Measurements from ENCODE around the gene GPR87.
A peak's percentile ranks its signal among the peaks of the same experiment; 100 is the strongest.

Gene GPR87, protein sequence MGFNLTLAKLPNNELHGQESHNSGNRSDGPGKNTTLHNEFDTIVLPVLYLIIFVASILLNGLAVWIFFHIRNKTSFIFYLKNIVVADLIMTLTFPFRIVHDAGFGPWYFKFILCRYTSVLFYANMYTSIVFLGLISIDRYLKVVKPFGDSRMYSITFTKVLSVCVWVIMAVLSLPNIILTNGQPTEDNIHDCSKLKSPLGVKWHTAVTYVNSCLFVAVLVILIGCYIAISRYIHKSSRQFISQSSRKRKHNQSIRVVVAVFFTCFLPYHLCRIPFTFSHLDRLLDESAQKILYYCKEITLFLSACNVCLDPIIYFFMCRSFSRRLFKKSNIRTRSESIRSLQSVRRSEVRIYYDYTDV

DNA sequence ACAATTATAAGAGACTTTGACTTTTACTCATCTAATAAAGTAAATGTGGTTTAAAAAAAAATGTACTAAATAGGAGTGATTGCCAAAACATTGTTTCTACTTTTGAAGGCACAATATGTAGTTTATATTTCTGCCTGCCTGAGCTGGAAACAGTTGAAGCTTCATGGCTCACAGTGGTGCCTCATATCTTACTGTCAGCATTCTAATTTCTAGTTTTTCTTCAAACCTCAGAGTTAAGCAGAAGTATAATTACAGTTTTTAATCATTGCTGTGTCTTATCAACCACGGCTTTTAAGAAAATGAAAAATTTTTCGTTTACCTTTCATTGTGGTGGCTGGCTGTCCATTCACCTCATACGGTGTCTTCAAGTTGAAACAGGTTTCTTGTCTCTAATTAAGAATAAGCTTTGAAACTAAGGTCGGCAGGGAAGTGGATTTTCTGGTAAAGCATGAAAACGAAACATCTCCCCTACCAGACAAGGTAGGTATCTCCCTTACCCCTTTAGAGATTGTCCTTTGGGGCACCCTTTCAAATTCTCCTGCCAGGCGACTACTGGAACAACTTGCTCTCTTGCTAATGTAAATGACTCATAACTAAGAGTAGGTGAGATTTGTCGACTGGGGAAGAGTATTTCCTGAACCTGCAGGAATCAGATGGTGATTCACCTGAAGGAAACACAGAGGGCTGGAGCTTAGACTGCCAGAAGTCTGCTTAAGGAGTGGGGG is at the start of gene GPR87:
Gene GPR87 (minus strand): TSS at position 554 of the 725 bp plus-strand sequence. CDS start 16,720 bp downstream, outside the sequence.
- DNase-seq: peak; percentile 7

DNA sequence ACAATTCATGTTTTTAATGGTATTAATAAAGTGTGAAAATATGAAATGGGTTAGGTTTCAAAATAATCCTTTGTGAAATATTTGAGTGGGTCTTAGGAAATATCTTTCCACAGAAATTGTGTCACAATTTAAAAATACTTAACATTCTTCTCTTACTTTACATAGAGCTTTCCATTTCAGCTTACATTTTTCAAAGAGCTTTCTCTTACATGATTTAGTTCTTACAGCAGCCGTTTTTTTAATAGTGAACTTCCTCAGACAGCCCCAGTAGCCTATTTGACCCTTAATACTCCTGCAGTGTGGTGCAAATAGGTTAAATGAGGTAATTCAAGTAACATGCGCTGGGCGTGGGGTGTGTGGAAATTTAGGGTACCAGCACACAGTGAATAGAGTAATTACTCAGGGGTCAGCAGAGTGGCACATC is 46.1 kb upstream of the GPR87 start:
- DNase-seq: no peak

DNA sequence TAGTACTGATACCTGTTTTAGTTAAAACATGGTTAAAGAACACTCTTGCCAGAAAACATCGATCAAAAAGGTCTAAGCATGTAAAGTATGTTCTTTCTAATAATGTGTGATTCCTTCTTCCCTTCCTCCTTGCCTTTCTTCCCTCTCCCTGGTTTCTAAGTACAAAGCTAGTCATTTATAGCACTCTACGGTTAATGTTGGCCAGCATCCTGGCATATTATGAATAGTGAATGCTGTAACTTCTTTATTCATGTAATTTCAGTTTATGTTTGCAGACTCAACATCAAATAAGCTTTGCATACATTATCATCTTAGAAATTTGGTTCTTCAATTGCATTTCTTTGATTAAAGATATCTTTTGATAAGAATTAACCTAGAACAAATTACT is 40.8 kb upstream of the GPR87 start:
- no peak for DNase-seq

DNA sequence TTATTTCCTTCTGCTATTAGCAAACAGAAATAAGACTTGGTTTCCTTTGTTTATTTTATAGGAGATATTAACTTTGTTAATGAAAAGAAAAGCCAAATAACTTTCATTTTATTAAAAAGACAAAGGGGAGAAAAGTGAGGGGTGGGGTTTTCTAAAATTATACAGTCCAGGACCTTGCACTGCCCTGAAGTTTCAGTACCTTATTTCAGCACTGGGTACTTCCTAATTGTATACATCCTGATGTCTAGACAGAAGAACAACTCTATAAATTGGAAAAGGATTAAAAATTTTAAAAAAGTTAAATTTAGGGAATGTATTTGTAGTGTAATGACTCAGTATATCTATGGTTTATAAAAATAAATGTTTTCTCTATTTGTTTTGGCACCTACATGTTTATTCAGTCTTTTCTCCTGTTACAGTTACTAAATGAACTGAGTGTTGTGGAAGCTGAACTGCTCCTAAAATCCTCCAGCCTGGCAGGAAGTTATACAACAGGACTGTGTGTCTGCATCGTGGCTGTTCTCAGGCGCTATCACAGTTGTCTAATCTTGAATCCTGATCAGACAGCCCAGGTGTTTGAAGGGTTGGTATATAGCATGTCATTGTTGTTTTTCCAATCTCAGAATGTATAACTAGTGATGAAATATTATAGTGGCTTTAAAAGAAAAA is 40.3 kb upstream of the GPR87 start:
- no peak for DNase-seq

DNA sequence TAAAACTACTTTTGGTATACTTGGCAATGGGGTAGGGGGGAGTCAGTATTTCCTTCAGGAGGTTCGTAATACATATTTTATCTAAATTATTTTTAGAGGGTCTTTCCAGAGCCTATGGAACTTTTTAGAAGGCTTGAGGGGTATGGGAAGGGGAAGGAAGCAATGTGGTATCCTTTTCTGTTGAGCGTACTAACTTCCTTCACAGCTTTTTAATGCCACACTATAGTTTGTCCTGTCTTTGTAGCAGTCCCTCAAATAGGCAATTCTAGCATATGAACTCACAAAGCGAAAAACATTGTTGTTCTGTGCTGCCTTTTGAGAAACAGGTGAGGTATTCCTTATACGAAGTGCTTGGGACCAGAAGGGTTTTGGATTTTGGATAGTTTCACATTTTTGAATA is 35.0 kb upstream of the GPR87 start:
- no peak for DNase-seq

DNA sequence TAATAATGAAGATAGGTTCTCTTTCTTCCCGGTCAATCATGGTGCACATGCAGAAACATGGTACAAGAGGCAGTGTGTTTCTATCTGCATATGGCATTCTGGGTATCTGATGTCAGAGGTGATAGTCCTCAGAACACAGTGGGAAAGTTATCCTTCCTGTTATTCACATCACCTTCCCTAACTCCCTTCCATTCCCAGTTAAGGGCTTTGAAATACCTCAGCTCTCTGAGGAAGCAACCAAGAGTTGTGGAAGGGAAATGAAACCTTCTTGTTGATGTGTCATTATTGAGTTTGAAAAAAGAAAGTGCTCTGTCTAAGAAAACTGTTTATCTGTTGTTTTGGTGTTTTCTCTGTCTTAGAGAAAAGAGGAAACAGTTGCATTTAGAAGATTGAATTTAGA is 34.6 kb upstream of the GPR87 start:
- DNase-seq: no peak

DNA sequence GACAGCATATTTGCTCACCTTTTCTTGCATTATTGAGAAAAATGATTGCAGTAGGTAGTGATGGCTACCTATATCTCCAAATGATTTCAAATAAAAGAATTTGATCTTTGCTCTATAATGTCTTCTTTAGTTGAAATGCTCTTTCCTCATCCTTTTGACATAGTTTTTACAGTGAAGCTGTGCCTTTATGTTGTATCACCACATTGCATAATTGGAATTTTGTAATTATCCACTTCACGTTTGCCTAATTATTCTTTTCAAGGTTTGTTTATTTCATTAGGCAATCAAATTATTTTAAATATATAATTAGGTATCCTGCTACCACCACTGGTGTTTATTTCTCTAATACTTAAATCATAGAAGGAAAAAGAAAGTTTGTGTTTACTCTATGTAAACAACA is 34.0 kb upstream of the GPR87 start:
- DNase-seq: no peak

DNA sequence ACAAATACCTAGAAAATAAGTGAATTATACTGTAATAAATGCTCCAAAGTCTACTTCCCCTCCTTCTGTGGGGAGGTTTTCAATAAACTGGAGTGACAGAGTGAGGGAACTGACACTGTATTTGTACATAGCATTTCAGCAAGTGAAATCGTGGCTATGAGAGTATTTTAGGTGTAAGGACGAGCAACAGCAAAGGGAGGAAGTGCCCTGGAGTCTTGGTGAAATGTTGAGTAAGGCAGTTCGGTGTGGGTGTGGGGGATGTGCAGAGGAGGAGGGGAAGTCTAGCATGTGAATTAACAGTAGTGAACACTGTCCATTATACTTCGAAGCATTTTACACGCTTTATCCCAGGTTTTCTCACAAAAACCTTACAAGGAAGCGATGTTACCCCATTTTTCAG is 30.8 kb upstream of the GPR87 start:
- no peak for DNase-seq

DNA sequence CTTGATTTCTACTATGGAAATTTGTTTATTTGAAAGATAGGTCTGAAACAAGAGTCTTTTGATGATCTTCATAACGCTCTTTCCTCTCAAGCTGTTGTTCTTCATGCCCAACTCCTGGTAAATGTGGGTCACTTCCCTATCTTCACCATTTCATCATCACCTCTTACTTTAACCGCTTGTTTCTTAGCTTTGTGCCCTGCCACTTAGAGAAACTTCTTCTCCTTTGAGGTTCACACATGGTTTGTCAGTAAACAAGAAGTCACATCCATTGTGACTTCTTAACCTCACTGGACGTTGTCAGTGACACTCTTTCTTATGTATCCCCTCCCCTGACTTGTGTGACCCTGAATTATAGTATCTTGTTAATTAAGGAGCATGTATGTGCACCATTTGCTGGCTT is 29.7 kb upstream of the GPR87 start:
- no peak for DNase-seq

DNA sequence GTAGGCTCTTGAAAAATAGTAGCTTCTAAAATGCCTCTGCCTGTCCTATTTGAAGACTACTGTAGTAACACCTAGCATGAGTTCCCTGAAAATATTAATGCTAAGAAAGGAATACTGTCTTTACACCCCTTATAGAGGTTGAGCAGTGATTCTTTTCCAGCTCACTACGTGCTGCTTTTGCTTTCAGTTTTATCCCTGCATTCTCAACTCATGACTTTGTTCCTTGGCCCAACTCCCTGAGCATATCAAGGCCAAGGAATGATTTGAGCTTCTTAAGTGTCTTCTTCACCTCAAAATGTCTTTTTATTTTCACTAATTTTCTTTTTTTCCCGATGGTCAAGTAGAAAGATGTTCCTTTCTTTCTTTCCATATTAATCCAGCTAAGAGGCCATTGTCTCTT is 29.2 kb upstream of the GPR87 start:
- DNase-seq: no peak

DNA sequence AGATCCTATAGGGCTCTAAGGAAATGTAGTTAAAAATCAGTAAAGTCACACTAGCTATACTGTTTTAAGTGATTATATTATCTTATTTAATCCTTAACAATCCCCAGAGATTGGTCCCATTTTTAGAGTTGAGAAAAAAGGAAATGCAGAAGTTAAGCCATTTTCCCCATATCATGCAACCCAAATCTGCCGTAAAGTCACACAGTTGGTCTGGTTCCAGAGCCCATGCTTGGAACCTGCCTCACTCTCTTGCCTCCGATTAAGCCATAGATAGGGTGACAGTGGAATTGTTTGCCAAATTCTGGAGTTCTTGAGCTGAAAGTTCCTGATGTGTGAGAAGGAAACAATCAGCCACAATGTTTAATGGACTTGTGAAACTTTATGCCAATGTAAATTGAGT is 15.1 kb upstream of the GPR87 start:
- no peak for DNase-seq

DNA sequence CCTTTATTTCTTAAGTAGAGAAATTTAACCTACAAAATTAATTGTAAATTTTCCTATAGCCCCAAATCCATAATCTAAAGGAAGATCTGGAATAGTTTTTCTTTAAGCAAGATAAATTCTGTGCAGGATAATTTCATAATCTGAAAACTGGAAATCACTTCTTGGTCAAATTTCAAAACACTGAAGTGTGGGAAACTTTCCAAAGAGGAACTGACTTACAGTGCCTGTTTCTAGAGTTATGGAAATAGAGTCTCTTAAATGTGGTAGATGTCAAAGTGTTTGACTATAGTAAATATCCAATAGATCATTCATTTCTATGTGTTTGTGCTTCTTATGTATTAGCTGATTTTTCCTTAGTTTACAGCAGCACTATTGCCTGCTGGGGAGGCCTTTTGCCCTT is 14.3 kb upstream of the GPR87 start:
- DNase-seq: no peak

DNA sequence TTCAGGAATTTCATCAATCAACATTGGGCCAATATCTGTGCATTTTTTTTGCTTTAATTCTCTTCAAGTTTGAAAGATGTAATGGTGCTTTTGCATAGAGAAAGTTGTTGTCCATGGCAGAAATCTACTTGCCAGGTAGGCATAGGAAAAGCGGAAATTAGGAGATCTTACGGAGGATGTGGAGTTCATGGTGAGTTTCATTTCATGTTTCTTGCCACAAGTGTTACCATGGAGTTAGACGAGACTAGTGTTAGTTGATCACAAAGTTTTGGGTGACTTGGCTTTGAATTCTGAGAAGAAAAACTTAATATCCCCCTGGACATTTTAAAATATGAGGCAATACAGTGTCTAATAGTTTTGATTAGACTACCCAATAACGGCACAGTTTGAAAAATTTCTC is 13.8 kb upstream of the GPR87 start:
- DNase-seq: no peak

DNA sequence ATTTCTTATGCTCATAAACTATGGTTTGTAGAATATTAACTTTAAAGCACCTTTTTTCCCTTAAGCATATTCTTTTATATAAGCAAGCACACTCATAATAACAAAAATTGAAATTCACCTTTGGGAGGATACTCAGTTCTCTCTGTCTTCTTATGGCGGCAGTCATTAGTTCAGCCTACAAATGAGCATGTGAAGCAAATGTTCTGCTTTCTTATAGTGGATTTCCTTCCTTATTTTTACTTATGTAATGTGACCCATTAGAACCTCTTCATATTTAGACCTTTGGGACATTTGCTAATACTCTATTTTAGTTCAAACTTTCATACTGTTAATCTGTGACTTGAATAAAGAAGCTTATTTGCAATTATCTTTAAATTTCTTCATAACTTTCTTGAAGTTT is 12.7 kb upstream of the GPR87 start, which contains the start of gene P2RY13:
Gene P2RY13 (minus strand): TSS at position 187 of the 400 bp plus-strand sequence. CDS start 21 bp downstream, at position 166.
- DNase-seq: no peak

DNA sequence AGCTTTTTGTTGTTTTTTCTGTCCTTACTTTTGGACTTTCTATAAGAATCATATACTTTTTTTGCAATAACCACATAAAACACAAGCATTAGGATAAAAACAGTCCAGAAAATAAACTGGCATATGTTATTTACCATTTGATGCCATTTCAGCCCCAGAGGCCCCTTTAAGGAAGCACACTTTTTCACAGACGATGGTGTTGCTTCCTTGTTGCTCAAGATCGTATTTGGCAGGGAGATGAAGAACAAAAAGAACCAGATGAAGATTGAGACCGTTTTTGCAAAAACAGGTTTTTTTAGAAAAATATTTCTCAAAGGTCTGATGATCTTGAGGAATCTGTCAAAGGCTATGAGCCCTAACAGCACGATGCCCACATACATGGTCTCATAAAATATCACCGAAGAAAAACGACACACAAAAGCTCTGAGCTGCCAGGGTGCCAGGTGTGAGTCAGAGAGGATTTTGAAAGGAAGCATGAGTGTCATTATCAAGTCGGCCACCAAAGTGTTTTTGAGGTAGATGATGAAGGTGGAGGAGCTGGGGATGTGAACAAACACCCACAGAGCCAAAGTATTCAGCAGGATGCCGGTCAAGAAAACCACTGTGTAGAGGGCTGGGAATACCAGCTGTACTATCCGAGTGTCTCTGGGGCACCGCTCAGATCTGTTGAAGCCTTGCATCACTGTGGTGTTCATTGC is 11.8 kb upstream of the GPR87 start:
- DNase-seq: no peak

DNA sequence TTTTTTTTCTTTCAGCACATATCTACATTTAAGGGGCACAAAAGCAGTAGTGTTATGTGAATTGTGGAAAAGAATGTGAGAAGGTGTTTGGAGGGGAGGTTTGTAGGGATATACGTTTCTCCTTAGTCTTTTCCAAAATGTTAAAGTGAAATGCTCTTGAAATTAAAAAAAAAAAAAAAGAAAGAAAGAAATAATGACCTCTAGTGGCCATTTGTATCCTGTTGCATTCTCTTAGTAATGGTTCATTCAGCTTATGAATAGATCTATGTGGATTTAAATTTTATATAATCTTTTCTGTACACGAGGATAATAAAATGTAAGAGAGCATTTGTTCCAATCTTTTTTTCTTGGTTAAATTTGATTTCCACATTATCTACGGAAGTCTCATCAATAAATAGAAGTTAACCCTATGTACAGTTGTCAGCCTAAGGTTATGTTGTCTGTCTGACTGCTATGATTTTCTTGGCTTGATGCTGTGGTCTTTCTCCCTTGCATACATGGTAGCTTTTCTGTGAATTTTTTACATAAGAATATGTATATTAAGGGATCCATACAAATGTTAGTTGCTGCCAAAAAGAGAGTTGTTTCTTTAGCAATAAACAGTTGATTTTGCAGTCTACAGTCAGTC is 11.1 kb upstream of the GPR87 start:
- DNase-seq: peak; percentile 30

DNA sequence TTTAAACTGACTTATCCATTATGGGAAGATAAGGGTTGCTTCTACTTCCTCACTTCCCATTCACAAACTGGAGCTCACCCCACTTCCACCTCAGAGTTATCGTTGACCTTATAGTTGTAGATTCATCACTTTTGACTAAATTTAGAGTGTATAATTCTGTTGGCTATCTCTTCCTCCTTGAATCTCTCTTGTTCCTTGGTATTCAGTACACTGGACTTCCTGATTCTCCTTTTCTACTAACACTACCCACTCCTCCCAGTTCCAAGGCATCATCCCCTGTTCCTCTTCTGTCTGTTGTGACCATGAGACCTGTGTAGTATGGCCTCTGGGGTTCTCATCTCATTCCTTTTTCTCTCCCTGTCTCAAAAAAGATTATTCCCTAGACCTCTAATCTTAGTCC is 5.9 kb upstream of the GPR87 start:
- DNase-seq: no peak

DNA sequence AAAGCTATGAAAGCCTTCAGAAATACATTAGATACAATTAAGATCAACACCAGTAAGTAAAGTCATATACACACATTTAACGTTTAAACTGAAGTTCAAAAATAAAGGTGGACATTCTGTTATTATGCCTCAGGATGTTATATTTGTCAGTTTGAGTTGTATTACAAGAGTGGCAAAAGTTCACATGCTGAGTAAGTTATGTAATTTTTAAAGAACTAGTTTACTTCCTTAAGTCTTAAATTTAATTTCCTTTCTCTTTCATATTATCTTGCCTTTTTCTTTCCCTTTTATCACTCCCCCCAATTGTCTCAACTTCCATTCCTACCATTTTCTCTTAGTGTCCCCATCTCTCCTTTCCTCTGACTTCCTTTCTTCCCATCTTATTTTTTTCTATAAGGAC is 4.9 kb upstream of the GPR87 start:
- no peak for DNase-seq

DNA sequence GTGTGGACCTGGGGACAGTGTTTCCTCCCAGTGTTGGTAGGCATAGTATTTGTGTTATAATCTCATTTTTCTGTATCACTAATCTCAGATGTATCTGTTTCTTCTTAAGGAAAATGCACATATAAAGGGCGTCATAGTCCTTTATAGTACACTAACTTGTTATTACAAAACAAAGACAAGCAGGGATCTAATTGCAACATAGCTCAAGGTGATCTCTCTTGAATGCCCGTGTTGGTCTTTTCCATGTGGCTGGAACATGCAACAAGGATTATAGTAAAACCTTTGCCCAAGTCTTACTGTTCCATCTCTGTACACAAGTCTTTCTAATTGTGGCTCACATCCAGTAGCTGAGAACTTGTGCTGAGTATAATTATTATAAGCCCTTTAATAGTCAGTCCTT is 3.5 kb upstream of the GPR87 start:
- no peak for DNase-seq

DNA sequence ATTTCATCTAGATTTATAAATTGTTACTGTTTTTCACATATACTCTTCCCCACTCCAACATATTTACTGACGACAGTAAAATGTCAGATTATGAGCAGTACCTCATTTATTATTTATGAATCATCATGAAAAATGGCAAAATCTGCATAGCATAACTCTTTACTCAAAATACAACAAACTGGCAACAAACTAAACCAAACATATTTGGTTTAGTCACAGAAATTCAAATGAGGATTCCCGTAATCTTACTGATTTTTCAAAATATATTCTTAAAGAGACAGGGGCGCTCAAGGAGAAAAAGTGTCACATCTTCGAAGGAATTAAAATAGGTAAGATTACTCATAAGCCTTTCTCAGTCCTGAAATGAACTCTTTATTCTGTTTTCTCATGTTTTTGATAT is 3.0 kb upstream of the GPR87 start:
- DNase-seq: no peak

DNA sequence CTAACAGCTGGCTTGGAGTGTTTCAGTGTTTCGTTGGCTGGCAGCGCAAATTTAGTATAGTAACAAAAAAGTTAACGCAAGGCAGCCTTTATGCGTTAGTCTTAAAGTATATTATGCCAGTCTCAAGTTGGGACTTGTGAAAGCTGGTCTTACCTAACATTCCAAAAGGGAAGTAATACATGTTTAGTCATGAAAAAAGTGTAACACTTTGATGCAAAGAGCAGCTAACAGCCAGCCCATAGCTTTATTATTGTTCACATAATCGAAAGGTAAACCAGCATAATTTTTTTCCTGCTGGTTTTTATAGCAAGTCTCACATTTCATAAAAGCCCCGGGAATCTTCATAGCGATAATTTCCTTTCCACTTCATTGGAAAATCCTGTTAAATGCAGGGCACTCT is 2.4 kb upstream of the GPR87 start:
- no peak for DNase-seq

DNA sequence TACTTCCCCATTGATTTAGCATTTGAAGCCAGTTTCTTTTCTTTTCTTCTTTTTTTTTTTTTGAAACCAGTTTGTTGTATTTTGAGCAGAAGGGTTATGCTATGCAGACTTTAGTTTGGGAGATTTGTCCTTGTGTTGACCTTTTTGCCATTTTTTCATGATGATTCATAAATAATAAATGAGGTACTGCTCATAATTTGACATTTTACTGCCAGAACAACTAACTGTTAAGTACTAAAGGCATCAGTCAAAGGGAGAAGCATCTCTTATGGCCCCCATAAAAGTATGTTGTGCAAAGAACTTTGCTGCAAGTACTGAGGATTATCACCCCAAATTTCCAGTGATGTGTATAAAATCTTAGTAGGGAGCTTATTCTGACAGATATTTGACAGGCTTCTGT is 1.7 kb upstream of the GPR87 start:
- DNase-seq: no peak

DNA sequence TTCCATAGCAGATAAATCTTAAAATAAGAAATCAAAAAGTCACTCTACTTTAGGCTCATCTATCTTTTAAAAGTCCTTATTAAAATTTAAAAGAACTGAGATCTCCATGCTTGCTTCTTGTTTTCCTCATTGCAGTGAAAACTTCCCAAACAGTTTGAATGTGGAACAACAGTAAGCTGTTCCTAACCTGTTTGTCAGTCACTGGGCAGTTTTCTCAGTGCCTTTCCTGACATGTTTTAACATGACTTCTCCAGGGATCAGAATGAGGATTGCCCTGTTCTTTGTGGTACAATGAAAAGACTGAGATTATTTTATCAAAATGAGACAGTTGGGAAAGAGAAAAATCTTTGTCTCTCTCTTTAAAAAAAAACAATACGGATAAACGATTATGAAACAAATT is 774 bp downstream of the GPR87 start:
- no peak for DNase-seq

All from NCI-H69 (cell line).